GM23338 (cell line): ENCODE data around the gene LENEP.

Experiments
- CREB1 ChIP-seq: fragments of 250-450 bp; sonication (Bioruptor Pico); IDR thresholded peaks from 2 replicates; pipeline ENCODE4 v1.5.0; 2020; ENCODE audit warnings: low read depth, mild to moderate bottlenecking, moderate library complexity
- EZH2 ChIP-seq: fragments of 200-600 bp; sonication (generic); IDR thresholded peaks from one replicate; pipeline ENCODE4 v1.8.0; 2017; ENCODE audit warnings: antibody characterized with exemption, mild to moderate bottlenecking, low read depth; ENCODE audit not compliant: unreplicated experiment
- EZH2phosphoT487 ChIP-seq: fragments of 200-600 bp; sonication (generic); IDR thresholded peaks from one replicate; pipeline ENCODE4 v1.8.1; 2018; ENCODE audit warnings: antibody characterized with exemption; ENCODE audit not compliant: unreplicated experiment
- JUNB ChIP-seq: IDR thresholded peaks from one replicate; pipeline ENCODE4 v1.6.1; 2016; ENCODE audit warnings: antibody characterized with exemption; ENCODE audit not compliant: unreplicated experiment
- NANOG ChIP-seq: IDR thresholded peaks from 2 replicates; pipeline ENCODE4 v1.6.1; 2016; ENCODE audit warnings: antibody characterized with exemption, borderline replicate concordance
- POLR2AphosphoS5 ChIP-seq: IDR thresholded peaks from 2 replicates; pipeline ENCODE4 v1.6.1; 2016; ENCODE audit warnings: antibody characterized with exemption, low read depth
- STAT1 ChIP-seq: IDR thresholded peaks from one replicate; pipeline ENCODE4 v1.6.1; 2016; ENCODE audit warnings: antibody characterized with exemption; ENCODE audit not compliant: unreplicated experiment
- ZNF114 ChIP-seq: fragments of 250-450 bp; sonication (Bioruptor Pico); IDR thresholded peaks from 2 replicates; pipeline ENCODE4 v1.5.0; 2020; ENCODE audit warnings: mild to moderate bottlenecking, moderate library complexity
- ZNF331 ChIP-seq: fragments of 250-450 bp; sonication (Bioruptor Pico); IDR thresholded peaks from 2 replicates; pipeline ENCODE4 v1.5.0; 2020; ENCODE audit warnings: low read depth, mild to moderate bottlenecking, moderate library complexity
- TF ChIP-seq, protein P1 (sequence below), 2 experiments: fragments of 200-600 bp in 1 of 2; sonication (generic) in 1 of 2; conservative IDR thresholded peaks; 2 replicates each; pipeline versions ENCODE4 v1.5.1 to v1.6.1; 2016 to 2017; ENCODE audit warnings: antibody characterized with exemption in 2 of 2, low read depth in 2 of 2, mild to moderate bottlenecking in 2 of 2, moderate library complexity in 1 of 2
- TF ChIP-seq, protein P2 (sequence below): IDR thresholded peaks from one replicate; pipeline ENCODE4 v1.6.1; 2018; ENCODE audit warnings: antibody characterized with exemption; ENCODE audit not compliant: unreplicated experiment
- TF ChIP-seq, protein P3 (sequence below): IDR thresholded peaks from 2 replicates; pipeline ENCODE4 v1.6.1; 2016; ENCODE audit warnings: antibody characterized with exemption

DNA sequence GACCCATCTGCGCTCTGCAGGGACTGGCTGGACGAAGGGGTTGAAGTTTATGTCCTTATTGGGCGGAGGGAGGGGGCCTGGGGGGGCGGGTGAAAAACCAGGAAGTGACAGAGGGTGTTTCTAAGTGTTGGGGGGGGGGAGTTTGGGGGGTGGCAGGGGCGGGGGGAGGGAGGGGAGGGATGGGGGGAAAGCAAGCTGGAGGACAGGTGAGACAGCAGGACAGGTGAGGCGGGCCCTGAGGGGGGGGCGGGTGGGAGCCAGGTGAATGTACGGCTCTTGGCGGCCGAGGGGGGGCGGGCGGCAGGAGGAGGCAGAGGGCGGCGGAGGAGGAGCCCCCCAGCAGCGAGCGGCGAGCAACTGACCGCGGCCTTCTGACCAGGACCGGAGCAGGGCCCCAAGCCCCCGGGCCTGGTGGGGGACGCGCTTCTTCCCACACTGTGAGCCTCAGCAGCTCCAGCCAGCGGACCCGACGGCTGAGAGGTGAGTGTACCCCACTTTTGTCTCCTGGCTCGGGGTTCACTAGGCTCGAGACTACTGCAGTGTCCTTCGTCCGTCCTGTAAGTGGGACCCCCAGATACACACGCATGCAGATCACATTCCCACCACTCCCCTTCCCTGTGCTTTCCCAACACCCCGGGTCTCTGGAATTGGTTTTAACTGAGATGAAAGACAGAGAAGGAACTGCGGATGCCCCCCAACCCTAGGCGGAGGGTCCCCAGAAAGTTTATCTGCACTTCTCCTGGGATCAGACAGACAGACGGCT lies 9.3 kb downstream of the LENEP start, which contains the start of gene ZBTB7B:
- TF ChIP-seq EZH2 (no peak), POLR2AphosphoS5 (no peak), CREB1 (CRISPR knock-in tag) (no peak), STAT1 (no peak), JUNB (no peak), EZH2phosphoT487 (no peak), ZNF331 (CRISPR knock-in tag) (no peak), ZNF114 (CRISPR knock-in tag) (no peak), NANOG (no peak)
- TF ChIP-seq, protein P1, sequence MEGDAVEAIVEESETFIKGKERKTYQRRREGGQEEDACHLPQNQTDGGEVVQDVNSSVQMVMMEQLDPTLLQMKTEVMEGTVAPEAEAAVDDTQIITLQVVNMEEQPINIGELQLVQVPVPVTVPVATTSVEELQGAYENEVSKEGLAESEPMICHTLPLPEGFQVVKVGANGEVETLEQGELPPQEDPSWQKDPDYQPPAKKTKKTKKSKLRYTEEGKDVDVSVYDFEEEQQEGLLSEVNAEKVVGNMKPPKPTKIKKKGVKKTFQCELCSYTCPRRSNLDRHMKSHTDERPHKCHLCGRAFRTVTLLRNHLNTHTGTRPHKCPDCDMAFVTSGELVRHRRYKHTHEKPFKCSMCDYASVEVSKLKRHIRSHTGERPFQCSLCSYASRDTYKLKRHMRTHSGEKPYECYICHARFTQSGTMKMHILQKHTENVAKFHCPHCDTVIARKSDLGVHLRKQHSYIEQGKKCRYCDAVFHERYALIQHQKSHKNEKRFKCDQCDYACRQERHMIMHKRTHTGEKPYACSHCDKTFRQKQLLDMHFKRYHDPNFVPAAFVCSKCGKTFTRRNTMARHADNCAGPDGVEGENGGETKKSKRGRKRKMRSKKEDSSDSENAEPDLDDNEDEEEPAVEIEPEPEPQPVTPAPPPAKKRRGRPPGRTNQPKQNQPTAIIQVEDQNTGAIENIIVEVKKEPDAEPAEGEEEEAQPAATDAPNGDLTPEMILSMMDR (conservative IDR thresholded peaks at IDR 0.05; ENCODE audit: low read depth in 2 of 2) = no peak
- TF ChIP-seq, protein P2, sequence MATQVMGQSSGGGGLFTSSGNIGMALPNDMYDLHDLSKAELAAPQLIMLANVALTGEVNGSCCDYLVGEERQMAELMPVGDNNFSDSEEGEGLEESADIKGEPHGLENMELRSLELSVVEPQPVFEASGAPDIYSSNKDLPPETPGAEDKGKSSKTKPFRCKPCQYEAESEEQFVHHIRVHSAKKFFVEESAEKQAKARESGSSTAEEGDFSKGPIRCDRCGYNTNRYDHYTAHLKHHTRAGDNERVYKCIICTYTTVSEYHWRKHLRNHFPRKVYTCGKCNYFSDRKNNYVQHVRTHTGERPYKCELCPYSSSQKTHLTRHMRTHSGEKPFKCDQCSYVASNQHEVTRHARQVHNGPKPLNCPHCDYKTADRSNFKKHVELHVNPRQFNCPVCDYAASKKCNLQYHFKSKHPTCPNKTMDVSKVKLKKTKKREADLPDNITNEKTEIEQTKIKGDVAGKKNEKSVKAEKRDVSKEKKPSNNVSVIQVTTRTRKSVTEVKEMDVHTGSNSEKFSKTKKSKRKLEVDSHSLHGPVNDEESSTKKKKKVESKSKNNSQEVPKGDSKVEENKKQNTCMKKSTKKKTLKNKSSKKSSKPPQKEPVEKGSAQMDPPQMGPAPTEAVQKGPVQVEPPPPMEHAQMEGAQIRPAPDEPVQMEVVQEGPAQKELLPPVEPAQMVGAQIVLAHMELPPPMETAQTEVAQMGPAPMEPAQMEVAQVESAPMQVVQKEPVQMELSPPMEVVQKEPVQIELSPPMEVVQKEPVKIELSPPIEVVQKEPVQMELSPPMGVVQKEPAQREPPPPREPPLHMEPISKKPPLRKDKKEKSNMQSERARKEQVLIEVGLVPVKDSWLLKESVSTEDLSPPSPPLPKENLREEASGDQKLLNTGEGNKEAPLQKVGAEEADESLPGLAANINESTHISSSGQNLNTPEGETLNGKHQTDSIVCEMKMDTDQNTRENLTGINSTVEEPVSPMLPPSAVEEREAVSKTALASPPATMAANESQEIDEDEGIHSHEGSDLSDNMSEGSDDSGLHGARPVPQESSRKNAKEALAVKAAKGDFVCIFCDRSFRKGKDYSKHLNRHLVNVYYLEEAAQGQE = no peak
- TF ChIP-seq, protein P3, sequence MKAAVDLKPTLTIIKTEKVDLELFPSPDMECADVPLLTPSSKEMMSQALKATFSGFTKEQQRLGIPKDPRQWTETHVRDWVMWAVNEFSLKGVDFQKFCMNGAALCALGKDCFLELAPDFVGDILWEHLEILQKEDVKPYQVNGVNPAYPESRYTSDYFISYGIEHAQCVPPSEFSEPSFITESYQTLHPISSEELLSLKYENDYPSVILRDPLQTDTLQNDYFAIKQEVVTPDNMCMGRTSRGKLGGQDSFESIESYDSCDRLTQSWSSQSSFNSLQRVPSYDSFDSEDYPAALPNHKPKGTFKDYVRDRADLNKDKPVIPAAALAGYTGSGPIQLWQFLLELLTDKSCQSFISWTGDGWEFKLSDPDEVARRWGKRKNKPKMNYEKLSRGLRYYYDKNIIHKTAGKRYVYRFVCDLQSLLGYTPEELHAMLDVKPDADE = no peak
